Measurements from ENCODE around the gene ABCA7. TPM values are rescaled to one million over a fixed set of nuclear protein-coding genes. Genes with fewer than 3 reads are reported as not detected.

ABCA7 gene
- total and polyA plus RNA-seq, 2 of the 8 experiments (the other 6 are each of a cell fraction or from before 2014, with no cell fraction given), result 10.4 to 25.6 TPM

- TF ChIP-seq, protein P1, sequence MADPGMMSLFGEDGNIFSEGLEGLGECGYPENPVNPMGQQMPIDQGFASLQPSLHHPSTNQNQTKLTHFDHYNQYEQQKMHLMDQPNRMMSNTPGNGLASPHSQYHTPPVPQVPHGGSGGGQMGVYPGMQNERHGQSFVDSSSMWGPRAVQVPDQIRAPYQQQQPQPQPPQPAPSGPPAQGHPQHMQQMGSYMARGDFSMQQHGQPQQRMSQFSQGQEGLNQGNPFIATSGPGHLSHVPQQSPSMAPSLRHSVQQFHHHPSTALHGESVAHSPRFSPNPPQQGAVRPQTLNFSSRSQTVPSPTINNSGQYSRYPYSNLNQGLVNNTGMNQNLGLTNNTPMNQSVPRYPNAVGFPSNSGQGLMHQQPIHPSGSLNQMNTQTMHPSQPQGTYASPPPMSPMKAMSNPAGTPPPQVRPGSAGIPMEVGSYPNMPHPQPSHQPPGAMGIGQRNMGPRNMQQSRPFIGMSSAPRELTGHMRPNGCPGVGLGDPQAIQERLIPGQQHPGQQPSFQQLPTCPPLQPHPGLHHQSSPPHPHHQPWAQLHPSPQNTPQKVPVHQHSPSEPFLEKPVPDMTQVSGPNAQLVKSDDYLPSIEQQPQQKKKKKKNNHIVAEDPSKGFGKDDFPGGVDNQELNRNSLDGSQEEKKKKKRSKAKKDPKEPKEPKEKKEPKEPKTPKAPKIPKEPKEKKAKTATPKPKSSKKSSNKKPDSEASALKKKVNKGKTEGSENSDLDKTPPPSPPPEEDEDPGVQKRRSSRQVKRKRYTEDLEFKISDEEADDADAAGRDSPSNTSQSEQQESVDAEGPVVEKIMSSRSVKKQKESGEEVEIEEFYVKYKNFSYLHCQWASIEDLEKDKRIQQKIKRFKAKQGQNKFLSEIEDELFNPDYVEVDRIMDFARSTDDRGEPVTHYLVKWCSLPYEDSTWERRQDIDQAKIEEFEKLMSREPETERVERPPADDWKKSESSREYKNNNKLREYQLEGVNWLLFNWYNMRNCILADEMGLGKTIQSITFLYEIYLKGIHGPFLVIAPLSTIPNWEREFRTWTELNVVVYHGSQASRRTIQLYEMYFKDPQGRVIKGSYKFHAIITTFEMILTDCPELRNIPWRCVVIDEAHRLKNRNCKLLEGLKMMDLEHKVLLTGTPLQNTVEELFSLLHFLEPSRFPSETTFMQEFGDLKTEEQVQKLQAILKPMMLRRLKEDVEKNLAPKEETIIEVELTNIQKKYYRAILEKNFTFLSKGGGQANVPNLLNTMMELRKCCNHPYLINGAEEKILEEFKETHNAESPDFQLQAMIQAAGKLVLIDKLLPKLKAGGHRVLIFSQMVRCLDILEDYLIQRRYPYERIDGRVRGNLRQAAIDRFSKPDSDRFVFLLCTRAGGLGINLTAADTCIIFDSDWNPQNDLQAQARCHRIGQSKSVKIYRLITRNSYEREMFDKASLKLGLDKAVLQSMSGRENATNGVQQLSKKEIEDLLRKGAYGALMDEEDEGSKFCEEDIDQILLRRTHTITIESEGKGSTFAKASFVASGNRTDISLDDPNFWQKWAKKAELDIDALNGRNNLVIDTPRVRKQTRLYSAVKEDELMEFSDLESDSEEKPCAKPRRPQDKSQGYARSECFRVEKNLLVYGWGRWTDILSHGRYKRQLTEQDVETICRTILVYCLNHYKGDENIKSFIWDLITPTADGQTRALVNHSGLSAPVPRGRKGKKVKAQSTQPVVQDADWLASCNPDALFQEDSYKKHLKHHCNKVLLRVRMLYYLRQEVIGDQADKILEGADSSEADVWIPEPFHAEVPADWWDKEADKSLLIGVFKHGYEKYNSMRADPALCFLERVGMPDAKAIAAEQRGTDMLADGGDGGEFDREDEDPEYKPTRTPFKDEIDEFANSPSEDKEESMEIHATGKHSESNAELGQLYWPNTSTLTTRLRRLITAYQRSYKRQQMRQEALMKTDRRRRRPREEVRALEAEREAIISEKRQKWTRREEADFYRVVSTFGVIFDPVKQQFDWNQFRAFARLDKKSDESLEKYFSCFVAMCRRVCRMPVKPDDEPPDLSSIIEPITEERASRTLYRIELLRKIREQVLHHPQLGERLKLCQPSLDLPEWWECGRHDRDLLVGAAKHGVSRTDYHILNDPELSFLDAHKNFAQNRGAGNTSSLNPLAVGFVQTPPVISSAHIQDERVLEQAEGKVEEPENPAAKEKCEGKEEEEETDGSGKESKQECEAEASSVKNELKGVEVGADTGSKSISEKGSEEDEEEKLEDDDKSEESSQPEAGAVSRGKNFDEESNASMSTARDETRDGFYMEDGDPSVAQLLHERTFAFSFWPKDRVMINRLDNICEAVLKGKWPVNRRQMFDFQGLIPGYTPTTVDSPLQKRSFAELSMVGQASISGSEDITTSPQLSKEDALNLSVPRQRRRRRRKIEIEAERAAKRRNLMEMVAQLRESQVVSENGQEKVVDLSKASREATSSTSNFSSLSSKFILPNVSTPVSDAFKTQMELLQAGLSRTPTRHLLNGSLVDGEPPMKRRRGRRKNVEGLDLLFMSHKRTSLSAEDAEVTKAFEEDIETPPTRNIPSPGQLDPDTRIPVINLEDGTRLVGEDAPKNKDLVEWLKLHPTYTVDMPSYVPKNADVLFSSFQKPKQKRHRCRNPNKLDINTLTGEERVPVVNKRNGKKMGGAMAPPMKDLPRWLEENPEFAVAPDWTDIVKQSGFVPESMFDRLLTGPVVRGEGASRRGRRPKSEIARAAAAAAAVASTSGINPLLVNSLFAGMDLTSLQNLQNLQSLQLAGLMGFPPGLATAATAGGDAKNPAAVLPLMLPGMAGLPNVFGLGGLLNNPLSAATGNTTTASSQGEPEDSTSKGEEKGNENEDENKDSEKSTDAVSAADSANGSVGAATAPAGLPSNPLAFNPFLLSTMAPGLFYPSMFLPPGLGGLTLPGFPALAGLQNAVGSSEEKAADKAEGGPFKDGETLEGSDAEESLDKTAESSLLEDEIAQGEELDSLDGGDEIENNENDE (IDR thresholded peaks at IDR 0.05; ENCODE audit: insufficient replicate concordance, low read length), result no peak
- TF ChIP-seq CTBP2 (IDR thresholded peaks at IDR 0.05; ENCODE audit: borderline replicate concordance, insufficient read depth, insufficient read length, low read length) (no peak), SRF (IDR thresholded peaks at IDR 0.05; ENCODE audit: low read depth, low read length) (0 out of 2 replicates have a peak, but pooled peaks have one; percentile 10), CBX8 (IDR thresholded peaks at IDR 0.05; ENCODE audit: borderline replicate concordance, low read depth, low read length) (no peak), GABPA (IDR thresholded peaks at IDR 0.05; ENCODE audit: borderline replicate concordance, insufficient read depth, low read length) (no peak), NANOG (IDR thresholded peaks at IDR 0.05; ENCODE audit: insufficient read depth, low read depth, low read length, poor library complexity, severe bottlenecking) (peak; percentile 13), KDM4A (IDR thresholded peaks at IDR 0.05; ENCODE audit: low read depth, low read length, severe bottlenecking) (no peak), SIX5 (IDR thresholded peaks at IDR 0.05; ENCODE audit: low read depth, low read length) (no peak), CEBPB (IDR thresholded peaks at IDR 0.05; ENCODE audit: low read depth, low read length) (no peak)
Measured at GRCh38 chr19:1028062-1028926, 11.6 kb upstream of the ABCA7 start (continued).
